ENCODE data around the gene CDK5RAP2. TPM values are rescaled to one million over a fixed set of nuclear protein-coding genes. Genes with fewer than 3 reads are reported as not detected.

Gene CDK5RAP2
- total and polyA plus RNA-seq, 2 experiments from 2014 or later: 23.9 to 30.9 TPM

- no peak overlapping the region for H3K4me3 ChIP-seq
- H3K79me2 ChIP-seq: no peaks in the 10 kb centered on the region
- H3K36me3 ChIP-seq (replicated peaks; ENCODE audit: insufficient read depth, low read depth): no peaks in the 10 kb centered on the region
- no peaks in the 10 kb centered on the region for H3K27me3 ChIP-seq
- H3K9me2 ChIP-seq (replicated peaks; ENCODE audit: insufficient read depth): no peaks in the 10 kb centered on the region
- H2AFZ ChIP-seq: no peak overlapping the region
- TF ChIP-seq EZH2phosphoT487 (IDR thresholded peaks at IDR 0.05; ENCODE audit: low read depth, severe bottlenecking, unreplicated experiment): no peak
- TF ChIP-seq CTCF (IDR thresholded peaks at IDR 0.05; ENCODE audit: poor library complexity): no peak
- no peak for TF ChIP-seq EZH2 (IDR thresholded peaks at IDR 0.05; ENCODE audit: borderline replicate concordance)
- H3K9me3 ChIP-seq (ENCODE audit: low read depth): no peaks in the 10 kb centered on the region
- DNase-seq (ENCODE audit: low spot score): no peak
- no peak overlapping the region for H3K27ac ChIP-seq
- no peak overlapping the region for H3K4me2 ChIP-seq
- no peaks in the 10 kb centered on the region for H3K4me1 ChIP-seq (ENCODE audit: insufficient read depth)
- H4K20me1 ChIP-seq (ENCODE audit: insufficient read depth, poor library complexity, severe bottlenecking): no peaks in the 10 kb centered on the region
These were observed 28.5 kb upstream of the CDK5RAP2 start for GRCh38 chr9:120608421-120608820.

GRCh38 chr9:120603591-120603990, 23.6 kb upstream of the CDK5RAP2 start:
- no peak for TF ChIP-seq CTCF (IDR thresholded peaks at IDR 0.05; ENCODE audit: poor library complexity)
- no peak for TF ChIP-seq EZH2 (IDR thresholded peaks at IDR 0.05; ENCODE audit: borderline replicate concordance)
- no peak for TF ChIP-seq EZH2phosphoT487 (IDR thresholded peaks at IDR 0.05; ENCODE audit: low read depth, severe bottlenecking, unreplicated experiment)
- DNase-seq (ENCODE audit: low spot score): no peak
- no peaks in the 10 kb centered on the region for H3K27me3 ChIP-seq
- H3K27ac ChIP-seq: no peak overlapping the region
- no peak overlapping the region for H3K4me2 ChIP-seq
- no peaks in the 10 kb centered on the region for H3K9me2 ChIP-seq (replicated peaks; ENCODE audit: insufficient read depth)
- H3K36me3 ChIP-seq (replicated peaks; ENCODE audit: insufficient read depth, low read depth): no peaks in the 10 kb centered on the region
- 76% methylated on average over 1 of the region's 1 CpG for WGBS (ENCODE audit: low lambda C conversion rate, missing lambda C conversion rate)
- no peaks in the 10 kb centered on the region for H3K9me3 ChIP-seq (ENCODE audit: low read depth)
- no peak overlapping the region for H3K4me3 ChIP-seq
- no peaks in the 10 kb centered on the region for H3K79me2 ChIP-seq
- no peaks in the 10 kb centered on the region for H4K20me1 ChIP-seq (ENCODE audit: insufficient read depth, poor library complexity, severe bottlenecking)
- no peaks in the 10 kb centered on the region for H3K4me1 ChIP-seq (ENCODE audit: insufficient read depth)
- H2AFZ ChIP-seq: no peak overlapping the region

- DNase-seq (ENCODE audit: low spot score): no peak
These were observed 23.0 kb upstream of the CDK5RAP2 start for GRCh38 chr9:120603010-120603409.

More at GRCh38 chr9:120603010-120603409, 23.0 kb upstream of the CDK5RAP2 start:
- Histone ChIP-seq H2AFZ (no peak overlapping the region), H3K9me2 (replicated peaks; ENCODE audit: insufficient read depth) (no peaks in the 10 kb centered on the region), H3K27ac (no peak overlapping the region), H3K79me2 (no peaks in the 10 kb centered on the region), H4K20me1 (ENCODE audit: insufficient read depth, poor library complexity, severe bottlenecking) (no peaks in the 10 kb centered on the region), H3K9me3 (ENCODE audit: low read depth) (no peaks in the 10 kb centered on the region), H3K27me3 (no peaks in the 10 kb centered on the region), H3K4me2 (no peak overlapping the region), H3K36me3 (replicated peaks; ENCODE audit: insufficient read depth, low read depth) (no peaks in the 10 kb centered on the region), H3K4me3 (no peak overlapping the region), H3K4me1 (ENCODE audit: insufficient read depth) (no peaks in the 10 kb centered on the region)
- TF ChIP-seq EZH2 (IDR thresholded peaks at IDR 0.05; ENCODE audit: borderline replicate concordance): no peak
- no peak for TF ChIP-seq CTCF (IDR thresholded peaks at IDR 0.05; ENCODE audit: poor library complexity)
- TF ChIP-seq EZH2phosphoT487 (IDR thresholded peaks at IDR 0.05; ENCODE audit: low read depth, severe bottlenecking, unreplicated experiment): no peak
- 93% methylated on average over 1 of the region's 1 CpG for WGBS (ENCODE audit: low lambda C conversion rate, missing lambda C conversion rate)
